ENCODE data around the gene ZNF138. TPM values are rescaled to one million over a fixed set of nuclear protein-coding genes. Genes with fewer than 3 reads are reported as not detected.

Gene ZNF138
- total RNA-seq, 1 experiment from 2014 or later: 21.4 TPM

DNA sequence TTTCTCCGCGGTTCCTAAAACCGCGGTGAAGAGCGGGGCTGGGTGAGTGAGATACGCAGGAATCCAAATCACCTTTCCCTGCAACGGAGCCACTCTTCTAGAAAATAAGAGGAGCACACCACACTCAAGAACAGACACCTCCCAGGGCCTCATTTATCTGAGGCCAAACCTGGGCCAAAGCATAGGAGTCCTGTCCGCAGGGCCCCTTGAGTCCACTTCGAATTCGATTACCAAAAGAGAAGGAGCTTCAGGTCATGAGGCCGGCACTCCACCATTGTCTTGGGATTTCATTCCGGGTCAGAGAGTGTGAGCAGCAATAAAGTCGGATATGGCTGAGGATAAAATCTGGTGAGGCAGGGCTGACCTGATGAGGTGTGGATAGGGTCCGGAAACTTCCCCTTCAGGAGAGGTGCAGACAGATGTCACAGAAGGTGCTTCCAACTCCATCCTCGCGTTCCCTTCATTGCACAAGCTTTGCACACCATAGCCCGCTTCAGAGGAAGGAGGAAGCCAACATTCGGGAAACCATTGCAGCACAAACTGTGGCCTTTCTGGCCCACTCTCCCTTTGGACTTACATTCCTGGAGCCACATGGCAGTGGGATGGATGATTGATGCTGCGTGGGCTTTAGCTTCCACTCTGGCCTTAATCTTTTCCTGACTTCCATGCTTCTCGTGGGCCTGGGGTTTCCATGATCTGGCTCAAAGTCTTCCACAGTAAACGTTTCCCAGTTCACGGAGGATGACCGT, 81.6 kb downstream of the ZNF138 start (continued):
- TF ChIP-seq, protein P1, sequence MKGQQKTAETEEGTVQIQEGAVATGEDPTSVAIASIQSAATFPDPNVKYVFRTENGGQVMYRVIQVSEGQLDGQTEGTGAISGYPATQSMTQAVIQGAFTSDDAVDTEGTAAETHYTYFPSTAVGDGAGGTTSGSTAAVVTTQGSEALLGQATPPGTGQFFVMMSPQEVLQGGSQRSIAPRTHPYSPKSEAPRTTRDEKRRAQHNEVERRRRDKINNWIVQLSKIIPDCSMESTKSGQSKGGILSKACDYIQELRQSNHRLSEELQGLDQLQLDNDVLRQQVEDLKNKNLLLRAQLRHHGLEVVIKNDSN (CRISPR knock-in tag; IDR thresholded peaks at IDR 0.05): no peak
- TF ChIP-seq ZNF138 (CRISPR knock-in tag; conservative IDR thresholded peaks at IDR 0.05) (no peak), NFATC4 (CRISPR knock-in tag; IDR thresholded peaks at IDR 0.05) (no peak), SOX15 (CRISPR knock-in tag; IDR thresholded peaks at IDR 0.05) (no peak), TEAD1 (CRISPR knock-in tag; IDR thresholded peaks at IDR 0.05) (no peak)
- TF ChIP-seq, protein P2, sequence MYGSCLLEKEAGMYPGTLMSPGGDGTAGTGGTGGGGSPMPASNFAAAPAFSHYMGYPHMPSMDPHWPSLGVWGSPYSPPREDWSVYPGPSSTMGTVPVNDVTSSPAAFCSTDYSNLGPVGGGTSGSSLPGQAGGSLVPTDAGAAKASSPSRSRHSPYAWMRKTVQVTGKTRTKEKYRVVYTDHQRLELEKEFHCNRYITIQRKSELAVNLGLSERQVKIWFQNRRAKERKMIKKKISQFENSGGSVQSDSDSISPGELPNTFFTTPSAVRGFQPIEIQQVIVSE (CRISPR knock-in tag; IDR thresholded peaks at IDR 0.05; ENCODE audit: borderline replicate concordance): no peak

DNA sequence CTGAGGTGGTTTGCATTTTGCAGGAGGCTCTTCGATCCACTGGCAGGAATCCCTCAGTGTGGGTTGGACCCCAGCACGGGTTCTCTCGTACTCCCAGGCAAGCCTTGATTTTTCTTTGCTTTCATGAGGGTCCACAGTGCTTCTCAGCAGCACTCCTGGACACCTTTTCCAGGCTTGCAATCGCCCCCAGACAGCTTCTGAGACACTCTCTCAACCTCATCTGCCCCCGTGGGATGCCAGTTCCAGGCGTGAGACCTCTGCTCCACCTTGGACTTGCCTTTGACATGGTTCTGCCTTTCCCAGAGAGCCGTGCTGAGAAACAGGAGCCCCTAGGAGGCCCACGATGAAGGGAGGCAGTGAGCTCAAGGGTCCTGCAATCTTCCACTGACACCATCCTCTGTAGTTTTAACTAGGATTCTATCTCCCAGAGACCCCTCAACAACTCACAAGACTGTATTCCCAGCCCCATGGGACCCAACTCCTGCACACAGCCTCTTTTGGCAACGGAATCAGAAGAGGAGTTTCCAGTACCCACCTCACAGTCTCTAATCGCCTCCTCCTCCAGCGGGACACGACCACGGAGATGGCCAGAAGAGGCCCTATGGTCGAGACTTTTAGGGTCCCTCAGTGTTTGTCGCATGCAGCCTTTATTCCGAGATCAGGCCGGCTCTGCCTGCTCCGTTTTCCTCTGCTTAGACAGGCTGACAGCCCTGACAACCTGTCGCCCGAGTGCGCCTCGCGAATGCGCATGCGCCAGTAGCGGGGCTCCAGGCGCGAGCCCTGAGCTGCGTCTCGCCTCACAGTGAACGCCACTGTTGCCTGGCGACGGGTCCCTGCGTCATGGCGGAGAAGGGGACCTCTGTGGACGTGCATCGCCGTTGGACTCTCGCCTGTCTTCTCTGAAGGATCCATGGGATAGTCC, 82.8 kb downstream of the ZNF138 start:
- Mint-ChIP-seq H3K4me3 (peak overlapping the region; percentile 65), H3K27me3 (ENCODE audit: low read depth) (peaks cover 43% of the 10 kb centered on the region), H3K9me3 (peaks cover 34% of the 10 kb centered on the region), H3K36me3 (peaks cover 20% of the 10 kb centered on the region), H3K27ac (no peak overlapping the region), H3K4me1 (peaks cover 2% of the 10 kb centered on the region; the same call in 1 of the 2 replicates)
- TF ChIP-seq ZNF219 (CRISPR knock-in tag; IDR thresholded peaks at IDR 0.05; ENCODE audit: borderline replicate concordance): no peak
- TF ChIP-seq, protein P3, sequence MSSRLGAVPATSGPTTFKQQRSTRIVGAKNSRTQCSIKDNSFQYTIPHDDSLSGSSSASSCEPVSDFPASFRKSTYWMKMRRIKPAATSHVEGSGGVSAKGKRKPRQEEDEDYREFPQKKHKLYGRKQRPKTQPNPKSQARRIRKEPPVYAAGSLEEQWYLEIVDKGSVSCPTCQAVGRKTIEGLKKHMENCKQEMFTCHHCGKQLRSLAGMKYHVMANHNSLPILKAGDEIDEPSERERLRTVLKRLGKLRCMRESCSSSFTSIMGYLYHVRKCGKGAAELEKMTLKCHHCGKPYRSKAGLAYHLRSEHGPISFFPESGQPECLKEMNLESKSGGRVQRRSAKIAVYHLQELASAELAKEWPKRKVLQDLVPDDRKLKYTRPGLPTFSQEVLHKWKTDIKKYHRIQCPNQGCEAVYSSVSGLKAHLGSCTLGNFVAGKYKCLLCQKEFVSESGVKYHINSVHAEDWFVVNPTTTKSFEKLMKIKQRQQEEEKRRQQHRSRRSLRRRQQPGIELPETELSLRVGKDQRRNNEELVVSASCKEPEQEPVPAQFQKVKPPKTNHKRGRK (CRISPR knock-in tag; IDR thresholded peaks at IDR 0.05; ENCODE audit: borderline replicate concordance): no peak
- no peak for TF ChIP-seq GABPB1 (CRISPR knock-in tag; IDR thresholded peaks at IDR 0.05)
- TF ChIP-seq KAT7 (CRISPR knock-in tag; IDR thresholded peaks at IDR 0.05; ENCODE audit: borderline replicate concordance): no peak
- no peak for TF ChIP-seq ZBTB21 (CRISPR knock-in tag; IDR thresholded peaks at IDR 0.05; ENCODE audit: borderline replicate concordance)
- TF ChIP-seq, protein P4, sequence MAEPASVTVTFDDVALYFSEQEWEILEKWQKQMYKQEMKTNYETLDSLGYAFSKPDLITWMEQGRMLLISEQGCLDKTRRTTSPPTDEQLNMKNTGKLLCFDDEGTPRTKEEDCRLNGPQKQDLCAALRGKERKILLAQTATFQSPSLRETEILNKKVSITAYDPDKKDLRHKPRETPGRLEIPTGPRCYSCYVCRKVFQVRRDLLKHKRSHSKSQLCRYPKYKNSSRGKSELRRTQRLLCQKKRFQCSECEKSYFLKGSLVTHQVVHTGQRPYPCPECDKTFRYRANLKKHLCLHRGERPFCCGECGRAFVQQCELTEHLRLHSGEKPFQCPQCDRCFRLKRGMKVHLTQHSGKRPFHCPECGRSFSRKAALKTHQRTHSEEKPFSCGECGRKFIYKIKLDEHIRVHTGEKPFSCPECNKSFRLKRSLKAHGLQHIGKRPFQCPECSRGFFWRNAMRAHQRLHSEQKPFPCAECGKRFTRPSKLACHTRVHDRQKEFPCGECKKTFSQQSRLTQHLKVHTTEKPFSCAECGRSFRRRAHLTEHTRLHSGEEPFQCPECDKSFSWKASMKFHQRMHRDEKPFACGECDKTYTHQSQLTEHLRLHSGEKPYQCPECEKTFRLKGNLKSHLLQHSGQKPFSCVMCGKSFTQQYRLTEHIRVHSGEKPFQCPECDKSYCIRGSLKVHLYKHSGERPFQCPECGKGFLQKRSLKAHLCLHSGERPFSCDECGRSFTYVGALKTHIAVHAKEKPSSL (CRISPR knock-in tag; conservative IDR thresholded peaks at IDR 0.05): no peak
- TF ChIP-seq, protein P5, sequence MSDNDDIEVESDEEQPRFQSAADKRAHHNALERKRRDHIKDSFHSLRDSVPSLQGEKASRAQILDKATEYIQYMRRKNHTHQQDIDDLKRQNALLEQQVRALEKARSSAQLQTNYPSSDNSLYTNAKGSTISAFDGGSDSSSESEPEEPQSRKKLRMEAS (CRISPR knock-in tag; IDR thresholded peaks at IDR 0.05): no peak; the same call in 1 of the 2 replicates
- no peak for TF ChIP-seq ZNF396 (CRISPR knock-in tag; IDR thresholded peaks at IDR 0.05; ENCODE audit: borderline replicate concordance)
- TF ChIP-seq IRF2 (CRISPR knock-in tag; IDR thresholded peaks at IDR 0.05; ENCODE audit: borderline replicate concordance, low read depth): no peak
- TF ChIP-seq, protein P6, sequence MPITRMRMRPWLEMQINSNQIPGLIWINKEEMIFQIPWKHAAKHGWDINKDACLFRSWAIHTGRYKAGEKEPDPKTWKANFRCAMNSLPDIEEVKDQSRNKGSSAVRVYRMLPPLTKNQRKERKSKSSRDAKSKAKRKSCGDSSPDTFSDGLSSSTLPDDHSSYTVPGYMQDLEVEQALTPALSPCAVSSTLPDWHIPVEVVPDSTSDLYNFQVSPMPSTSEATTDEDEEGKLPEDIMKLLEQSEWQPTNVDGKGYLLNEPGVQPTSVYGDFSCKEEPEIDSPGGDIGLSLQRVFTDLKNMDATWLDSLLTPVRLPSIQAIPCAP (CRISPR knock-in tag; IDR thresholded peaks at IDR 0.05): no peak
- TF ChIP-seq ZNF138 (CRISPR knock-in tag; conservative IDR thresholded peaks at IDR 0.05): no peak
- no peak for TF ChIP-seq CREB1 (CRISPR knock-in tag; IDR thresholded peaks at IDR 0.05)
- TF ChIP-seq ESRRA (CRISPR knock-in tag; IDR thresholded peaks at IDR 0.05; ENCODE audit: borderline replicate concordance): no peak
- TF ChIP-seq, protein P7, sequence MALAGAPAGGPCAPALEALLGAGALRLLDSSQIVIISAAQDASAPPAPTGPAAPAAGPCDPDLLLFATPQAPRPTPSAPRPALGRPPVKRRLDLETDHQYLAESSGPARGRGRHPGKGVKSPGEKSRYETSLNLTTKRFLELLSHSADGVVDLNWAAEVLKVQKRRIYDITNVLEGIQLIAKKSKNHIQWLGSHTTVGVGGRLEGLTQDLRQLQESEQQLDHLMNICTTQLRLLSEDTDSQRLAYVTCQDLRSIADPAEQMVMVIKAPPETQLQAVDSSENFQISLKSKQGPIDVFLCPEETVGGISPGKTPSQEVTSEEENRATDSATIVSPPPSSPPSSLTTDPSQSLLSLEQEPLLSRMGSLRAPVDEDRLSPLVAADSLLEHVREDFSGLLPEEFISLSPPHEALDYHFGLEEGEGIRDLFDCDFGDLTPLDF (CRISPR knock-in tag; IDR thresholded peaks at IDR 0.05): no peak
- TF ChIP-seq, protein P2 (CRISPR knock-in tag; IDR thresholded peaks at IDR 0.05; ENCODE audit: borderline replicate concordance): no peak
- no peak for TF ChIP-seq HMGA2 (CRISPR knock-in tag; IDR thresholded peaks at IDR 0.05)
- TF ChIP-seq, protein P8, sequence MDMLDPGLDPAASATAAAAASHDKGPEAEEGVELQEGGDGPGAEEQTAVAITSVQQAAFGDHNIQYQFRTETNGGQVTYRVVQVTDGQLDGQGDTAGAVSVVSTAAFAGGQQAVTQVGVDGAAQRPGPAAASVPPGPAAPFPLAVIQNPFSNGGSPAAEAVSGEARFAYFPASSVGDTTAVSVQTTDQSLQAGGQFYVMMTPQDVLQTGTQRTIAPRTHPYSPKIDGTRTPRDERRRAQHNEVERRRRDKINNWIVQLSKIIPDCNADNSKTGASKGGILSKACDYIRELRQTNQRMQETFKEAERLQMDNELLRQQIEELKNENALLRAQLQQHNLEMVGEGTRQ (CRISPR knock-in tag; IDR thresholded peaks at IDR 0.05): no peak
- TF ChIP-seq NFE2L1 (CRISPR knock-in tag; IDR thresholded peaks at IDR 0.05): no peak
- CTCF ChIA-PET: interaction anchor here (1.4 to 2.1 kb wide), 2 partner anchors 11 to 600 kb away, joined by 4 to 14 read pairs; no protein-coding TSS in a partner anchor
- POLR2A ChIA-PET: no interaction called here
- peak; percentile 80 for DNase-seq (ENCODE audit: low spot score)
- ATAC-seq: peak; percentile 95
